ENCODE results near the gene FAM118A. TPM values are rescaled to one million over a fixed set of nuclear protein-coding genes. Genes with fewer than 3 reads are reported as not detected.

FAM118A gene
- total RNA-seq, 1 experiment from 2014 or later, result 20.3 TPM

GRCh38 chr22:45340323-45340722, 30.6 kb downstream of the FAM118A start:
- no peaks in the 10 kb centered on the region for H4K20me1 ChIP-seq (ENCODE audit: low read length)
- BruUV-seq (replicated peaks), result no TSS peak
- H2AFZ ChIP-seq (ENCODE audit: low read length), result no peak overlapping the region
- intact Hi-C loops (cut with micrococcal nuclease), result no loop called here
- no peaks in the 10 kb centered on the region for H3F3A ChIP-seq (ENCODE audit: low read length, unreplicated experiment)
- CTCF ChIA-PET, result no interaction called here
- peaks cover 7% of the 10 kb centered on the region; the same call in 1 of the 2 replicates for H3K36me3 ChIP-seq (ENCODE audit: low read depth, low read length)
- no peak for TF ChIP-seq EZH2phosphoT487 (IDR thresholded peaks at IDR 0.05; ENCODE audit: borderline replicate concordance, low read length)
- TF ChIP-seq CTCF (conservative IDR thresholded peaks at IDR 0.05; ENCODE audit: low read depth, low read length), result no peak
- TF ChIP-seq EZH2 (IDR thresholded peaks at IDR 0.05; ENCODE audit: low read length, unreplicated experiment), result no peak
- H3K4me3 ChIP-seq (ENCODE audit: low read length), result no peak overlapping the region
- ATAC-seq, result no peak
- no peaks in the 10 kb centered on the region for H3K9me3 ChIP-seq (ENCODE audit: low read length)
- no peak overlapping the region for H3K9ac ChIP-seq (ENCODE audit: low read length)
- no peak overlapping the region for H3K4me2 ChIP-seq (ENCODE audit: low read length)
- no peak overlapping the region for H3K27ac ChIP-seq (ENCODE audit: low read length)
- H3K79me2 ChIP-seq (ENCODE audit: low read length), result no peaks in the 10 kb centered on the region
- no peaks in the 10 kb centered on the region for H3K27me3 ChIP-seq (ENCODE audit: low read length)
- H3K4me1 ChIP-seq (ENCODE audit: insufficient read depth, low read length), result no peaks in the 10 kb centered on the region
- POLR2A ChIA-PET (ENCODE audit: unreplicated experiment), result interaction anchor here (0.7 kb wide), 1 partner anchor 285 kb away, joined by 4 read pairs; no protein-coding TSS in a partner anchor
- DNase-seq, result no peak
- H3K9me2 ChIP-seq (replicated peaks; ENCODE audit: low read length), result no peaks in the 10 kb centered on the region

GRCh38 chr22:45341498-45341897, 31.8 kb downstream of the FAM118A start:
- intact Hi-C loops (cut with micrococcal nuclease), result no loop called here
- Histone ChIP-seq H3K4me3 (ENCODE audit: low read length) (no peak overlapping the region), H3K9me3 (ENCODE audit: low read length) (no peaks in the 10 kb centered on the region), H3K36me3 (ENCODE audit: low read depth, low read length) (peaks cover 7% of the 10 kb centered on the region; the same call in 1 of the 2 replicates), H3K27me3 (ENCODE audit: low read length) (no peaks in the 10 kb centered on the region), H3K4me2 (ENCODE audit: low read length) (no peak overlapping the region), H3F3A (ENCODE audit: low read length, unreplicated experiment) (no peaks in the 10 kb centered on the region), H3K27ac (ENCODE audit: low read length) (no peak overlapping the region), H2AFZ (ENCODE audit: low read length) (no peak overlapping the region), H3K4me1 (ENCODE audit: insufficient read depth, low read length) (no peaks in the 10 kb centered on the region), H4K20me1 (ENCODE audit: low read length) (no peaks in the 10 kb centered on the region), H3K79me2 (ENCODE audit: low read length) (no peaks in the 10 kb centered on the region), H3K9ac (ENCODE audit: low read length) (no peak overlapping the region), H3K9me2 (replicated peaks; ENCODE audit: low read length) (no peaks in the 10 kb centered on the region)
- ATAC-seq, result no peak
- TF ChIP-seq CTCF (conservative IDR thresholded peaks at IDR 0.05; ENCODE audit: low read depth, low read length) (no peak), EZH2phosphoT487 (IDR thresholded peaks at IDR 0.05; ENCODE audit: borderline replicate concordance, low read length) (no peak), EZH2 (IDR thresholded peaks at IDR 0.05; ENCODE audit: low read length, unreplicated experiment) (no peak)
- ChIA-PET CTCF (no interaction called here), POLR2A (ENCODE audit: unreplicated experiment) (no interaction called here)
- no TSS peak for BruUV-seq (replicated peaks)
- DNase-seq, result no peak

- Histone ChIP-seq H3F3A (ENCODE audit: low read length, unreplicated experiment) (no peaks in the 10 kb centered on the region), H3K4me1 (ENCODE audit: insufficient read depth, low read length) (no peaks in the 10 kb centered on the region), H3K4me2 (ENCODE audit: low read length) (no peak overlapping the region), H3K4me3 (ENCODE audit: low read length) (no peak overlapping the region), H3K36me3 (ENCODE audit: low read depth, low read length) (peaks cover 7% of the 10 kb centered on the region; the same call in 1 of the 2 replicates), H3K9ac (ENCODE audit: low read length) (no peak overlapping the region), H3K27me3 (ENCODE audit: low read length) (no peaks in the 10 kb centered on the region), H2AFZ (ENCODE audit: low read length) (no peak overlapping the region), H3K9me2 (replicated peaks; ENCODE audit: low read length) (no peaks in the 10 kb centered on the region), H3K27ac (ENCODE audit: low read length) (no peak overlapping the region), H3K9me3 (ENCODE audit: low read length) (no peaks in the 10 kb centered on the region), H3K79me2 (ENCODE audit: low read length) (no peaks in the 10 kb centered on the region), H4K20me1 (ENCODE audit: low read length) (no peaks in the 10 kb centered on the region)
- ChIA-PET CTCF (no interaction called here), POLR2A (ENCODE audit: unreplicated experiment) (no interaction called here)
- intact Hi-C loops (cut with micrococcal nuclease), result no loop called here
- DNase-seq (no peak), ATAC-seq (no peak)
- BruUV-seq (replicated peaks), result no TSS peak
- TF ChIP-seq EZH2 (IDR thresholded peaks at IDR 0.05; ENCODE audit: low read length, unreplicated experiment) (no peak), EZH2phosphoT487 (IDR thresholded peaks at IDR 0.05; ENCODE audit: borderline replicate concordance, low read length) (no peak), CTCF (conservative IDR thresholded peaks at IDR 0.05; ENCODE audit: low read depth, low read length) (no peak)
Measured at GRCh38 chr22:45343143-45343542, 33.4 kb downstream of the FAM118A start.
